HEK293 (cell line): ENCODE measurements around the gene PAEP.

Experiments used
- CTCF ChIA-PET: fragments of 350-600 bp; formaldehyde crosslinking; extraction: SDS; loops from one replicate; lab custom pipeline; 2021; ENCODE audit warnings: antibody characterized with exemption; lab: Yijun Ruan, JAX
- POLR2A ChIA-PET: fragments of 300-600 bp; formaldehyde crosslinking; extraction: SDS; loops from one replicate; lab custom pipeline; 2020; ENCODE audit warnings: antibody characterized with exemption, inconsistent platforms; lab: Yijun Ruan, JAX
- H3K27ac ChIP-seq: fragments of 200-500 bp; sonication (Bioruptor generic); 2 replicates; pipeline ENCODE4 v1.5.1; 2014; ENCODE audit warnings: low read depth, low read length, control low read depth, inconsistent platforms; ENCODE audit errors: extremely low read depth
- H3K36me3 ChIP-seq, 2 experiments: fragments of 200-500 bp in 1 of 2; sonication (Bioruptor generic) in 1 of 2; 1 replicate in 1 of 2; 2 replicates in 1 of 2; pipeline ENCODE4 v1.5.1; 2014 to 2017; ENCODE audit warnings: inconsistent platforms in 2 of 2, low read length in 2 of 2; ENCODE audit not compliant: control insufficient read depth in 2 of 2, insufficient read depth in 1 of 2
- H3K4me1 ChIP-seq: fragments of 200-500 bp; sonication (Bioruptor generic); 2 replicates; pipeline ENCODE4 v1.5.1; 2014; ENCODE audit warnings: mild to moderate bottlenecking, low read length, inconsistent platforms; ENCODE audit not compliant: control insufficient read depth, insufficient read depth
- H3K4me3 ChIP-seq: 2 replicates; pipeline ENCODE4 v1.5.1; 2011; ENCODE audit warnings: low read depth, mild to moderate bottlenecking, control low read depth, low read length, moderate library complexity
- H3K9me3 ChIP-seq: fragments of 200-500 bp; sonication (Bioruptor generic); 2 replicates; pipeline ENCODE4 v1.5.1; 2014; ENCODE audit warnings: low read depth, low read length, inconsistent platforms; ENCODE audit not compliant: control insufficient read depth, insufficient read depth
- EGR2 ChIP-seq: fragments of 450-650 bp; formaldehyde crosslinking; IDR thresholded peaks from 2 replicates; pipeline ENCODE4 v1.5.1; 2016; ENCODE audit warnings: low read depth, missing biosample characterization, missing genetic modification characterization
- GFI1B ChIP-seq: fragments of 450-650 bp; formaldehyde crosslinking; IDR thresholded peaks from 2 replicates; pipeline ENCODE4 v1.5.1; 2016; ENCODE audit warnings: missing biosample characterization, missing genetic modification characterization
- GLI4 ChIP-seq: fragments of 450-650 bp; formaldehyde crosslinking; IDR thresholded peaks from 2 replicates; pipeline ENCODE4 v1.5.1; 2016; ENCODE audit warnings: missing biosample characterization, missing genetic modification characterization
- HOXD13 ChIP-seq: sonication (generic); formaldehyde crosslinking; IDR thresholded peaks from 2 replicates; pipeline ENCODE4 v1.8.0; 2022; ENCODE audit warnings: missing genetic modification reagents, borderline replicate concordance
- KLF1 ChIP-seq: fragments of 450-650 bp; formaldehyde crosslinking; IDR thresholded peaks from 2 replicates; pipeline ENCODE4 v1.5.1; 2016; ENCODE audit warnings: missing biosample characterization, missing genetic modification characterization
- MEIS1 ChIP-seq: sonication (generic); formaldehyde crosslinking; IDR thresholded peaks from 2 replicates; pipeline ENCODE4 v1.8.1; 2022; ENCODE audit warnings: missing genetic modification reagents, mild to moderate bottlenecking, borderline replicate concordance
- MZF1 ChIP-seq: fragments of 450-650 bp; formaldehyde crosslinking; IDR thresholded peaks from 2 replicates; pipeline ENCODE4 v1.5.1; 2017; ENCODE audit warnings: missing biosample characterization, missing genetic modification characterization, borderline replicate concordance
- OVOL3 ChIP-seq: fragments of 450-650 bp; formaldehyde crosslinking; IDR thresholded peaks from 2 replicates; pipeline ENCODE4 v1.5.1; 2016; ENCODE audit warnings: missing biosample characterization, missing genetic modification characterization
- SCRT1 ChIP-seq: fragments of 450-650 bp; formaldehyde crosslinking; IDR thresholded peaks from 2 replicates; pipeline ENCODE4 v1.5.1; 2016; ENCODE audit warnings: missing biosample characterization, missing genetic modification characterization, borderline replicate concordance
- SCRT2 ChIP-seq: fragments of 450-650 bp; formaldehyde crosslinking; IDR thresholded peaks from 2 replicates; pipeline ENCODE4 v1.5.1; 2016; ENCODE audit warnings: missing biosample characterization, missing genetic modification characterization
- SETDB1 ChIP-seq: IDR thresholded peaks from one replicate; pipeline ENCODE4 v1.6.1; 2017; ENCODE audit warnings: mild to moderate bottlenecking, low read length, moderate library complexity, mixed read lengths; ENCODE audit not compliant: insufficient read length
- TRIM28 ChIP-seq: IDR thresholded peaks from 2 replicates; pipeline ENCODE4 v1.6.1; 2011; ENCODE audit warnings: low read length, control low read depth, borderline replicate concordance
- ZBTB21 ChIP-seq: fragments of 450-650 bp; formaldehyde crosslinking; IDR thresholded peaks from 2 replicates; pipeline ENCODE4 v1.5.1; 2017; ENCODE audit warnings: missing biosample characterization, missing genetic modification characterization
- ZEB2 ChIP-seq: fragments of 450-650 bp; formaldehyde crosslinking; IDR thresholded peaks from 2 replicates; pipeline ENCODE4 v1.5.1; 2016; ENCODE audit warnings: missing biosample characterization, missing genetic modification characterization
- ZFHX2 ChIP-seq: fragments of 450-650 bp; formaldehyde crosslinking; conservative IDR thresholded peaks from 2 replicates; pipeline ENCODE4 v1.5.1; 2016; ENCODE audit warnings: missing biosample characterization, missing genetic modification characterization
- ZNF132 ChIP-seq: fragments of 450-650 bp; formaldehyde crosslinking; IDR thresholded peaks from 2 replicates; pipeline ENCODE4 v1.5.1; 2017; ENCODE audit warnings: missing biosample characterization, missing genetic modification characterization, borderline replicate concordance
- ZNF175 ChIP-seq: fragments of 450-650 bp; formaldehyde crosslinking; IDR thresholded peaks from 2 replicates; pipeline ENCODE4 v1.5.1; 2016; ENCODE audit warnings: missing biosample characterization, missing genetic modification characterization
- ZNF214 ChIP-seq: fragments of 450-650 bp; formaldehyde crosslinking; IDR thresholded peaks from 2 replicates; pipeline ENCODE4 v1.5.1; 2017; ENCODE audit warnings: missing biosample characterization, mild to moderate bottlenecking, missing genetic modification characterization, borderline replicate concordance
- ZNF239 ChIP-seq: fragments of 450-650 bp; formaldehyde crosslinking; IDR thresholded peaks from 2 replicates; pipeline ENCODE4 v1.5.1; 2016; ENCODE audit warnings: missing biosample characterization, missing genetic modification characterization
- ZNF302 ChIP-seq: fragments of 450-650 bp; formaldehyde crosslinking; IDR thresholded peaks from 2 replicates; pipeline ENCODE4 v1.5.1; 2016; ENCODE audit warnings: missing biosample characterization, missing genetic modification characterization, low read depth
- ZNF311 ChIP-seq: fragments of 450-650 bp; formaldehyde crosslinking; IDR thresholded peaks from 2 replicates; pipeline ENCODE4 v1.5.1; 2017; ENCODE audit warnings: missing biosample characterization, missing genetic modification characterization, borderline replicate concordance
- ZNF335 ChIP-seq: fragments of 450-650 bp; formaldehyde crosslinking; conservative IDR thresholded peaks from 2 replicates; pipeline ENCODE4 v1.5.1; 2016; ENCODE audit warnings: missing biosample characterization, missing genetic modification characterization
- ZNF350 ChIP-seq: fragments of 450-650 bp; formaldehyde crosslinking; IDR thresholded peaks from 2 replicates; pipeline ENCODE4 v1.5.0; 2017; ENCODE audit warnings: missing biosample characterization, mild to moderate bottlenecking, missing genetic modification characterization
- ZNF391 ChIP-seq: fragments of 450-650 bp; formaldehyde crosslinking; IDR thresholded peaks from 2 replicates; pipeline ENCODE4 v1.5.1; 2016; ENCODE audit warnings: low read depth, missing biosample characterization, missing genetic modification characterization, borderline replicate concordance
- ZNF426 ChIP-seq: fragments of 450-650 bp; formaldehyde crosslinking; IDR thresholded peaks from 2 replicates; pipeline ENCODE4 v1.5.1; 2017; ENCODE audit warnings: missing biosample characterization, missing genetic modification characterization, mild to moderate bottlenecking, inconsistent platforms, moderate library complexity
- ZNF558 ChIP-seq: fragments of 450-650 bp; formaldehyde crosslinking; IDR thresholded peaks from 2 replicates; pipeline ENCODE4 v1.5.1; 2016; ENCODE audit warnings: missing biosample characterization, missing genetic modification characterization
- ZNF610 ChIP-seq: fragments of 450-650 bp; formaldehyde crosslinking; IDR thresholded peaks from 2 replicates; pipeline ENCODE4 v1.5.1; 2016; ENCODE audit warnings: missing biosample characterization, missing genetic modification characterization, borderline replicate concordance
- TF ChIP-seq, protein P1 (sequence below): fragments of 450-650 bp; formaldehyde crosslinking; IDR thresholded peaks from 2 replicates; pipeline ENCODE4 v1.5.1; 2016; ENCODE audit warnings: missing biosample characterization, missing genetic modification characterization
- TF ChIP-seq, protein P2 (sequence below): fragments of 450-650 bp; formaldehyde crosslinking; IDR thresholded peaks from 2 replicates; pipeline ENCODE4 v1.5.1; 2016; ENCODE audit warnings: missing biosample characterization, missing genetic modification characterization
- TF ChIP-seq, protein P3 (sequence below): fragments of 450-650 bp; formaldehyde crosslinking; IDR thresholded peaks from 2 replicates; pipeline ENCODE4 v1.5.1; 2017; ENCODE audit warnings: missing biosample characterization, missing genetic modification characterization
- TF ChIP-seq, protein P4 (sequence below): fragments of 450-650 bp; formaldehyde crosslinking; IDR thresholded peaks from 2 replicates; pipeline ENCODE4 v1.5.1; 2016; ENCODE audit warnings: missing biosample characterization, missing genetic modification characterization

Gene PAEP

DNA sequence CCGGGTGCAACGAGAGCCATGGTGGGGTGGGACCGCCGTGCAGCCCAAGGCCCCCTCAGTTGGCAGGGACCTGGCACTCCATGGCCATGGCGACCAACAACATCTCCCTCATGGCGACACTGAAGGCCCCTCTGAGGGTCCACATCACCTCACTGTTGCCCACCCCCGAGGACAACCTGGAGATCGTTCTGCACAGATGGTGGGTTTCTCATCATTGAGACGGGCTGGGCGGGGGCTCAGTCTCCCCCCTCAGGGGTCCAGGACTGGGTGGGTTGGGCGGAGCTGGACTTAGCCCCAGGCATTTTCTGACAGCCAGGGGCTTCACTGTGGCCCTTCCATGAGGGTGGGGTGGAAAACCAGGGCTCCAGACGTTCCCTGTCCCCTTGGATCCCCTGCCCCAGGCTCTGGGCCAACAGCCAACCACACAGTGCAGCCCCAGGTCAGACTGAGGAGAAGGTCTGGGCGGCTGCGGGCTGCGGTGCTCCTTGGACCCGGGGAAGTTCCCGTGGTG, 734 bp downstream of the PAEP start:
- CTCF ChIA-PET: no interaction called here

DNA sequence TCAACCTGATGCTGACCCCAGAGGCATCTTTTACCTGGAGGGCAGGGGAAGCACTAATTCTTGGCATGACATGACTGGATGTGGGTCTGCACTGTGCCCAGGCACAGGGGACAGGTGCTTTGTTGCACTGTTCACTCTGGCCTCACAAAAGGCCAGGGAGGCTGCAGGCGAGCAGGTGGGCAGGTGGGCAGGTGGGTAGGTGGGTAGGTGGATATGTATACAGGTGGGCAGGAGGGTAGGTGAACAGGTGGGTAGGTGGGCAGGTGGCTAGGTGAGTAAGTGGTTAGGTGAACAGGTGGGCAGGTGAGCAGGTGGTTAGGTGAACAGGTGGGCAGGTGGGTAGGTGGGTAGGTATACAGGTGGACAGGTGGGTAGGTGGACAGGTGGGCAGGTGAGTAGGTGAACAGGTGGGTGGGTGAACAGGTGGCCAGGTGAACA, 1.5 kb downstream of the PAEP start:
- Histone ChIP-seq H3K4me3 (no peak overlapping the region), H3K4me1 (no peaks in the 10 kb centered on the region), H3K27ac (no peak overlapping the region), H3K9me3 (no peaks in the 10 kb centered on the region), H3K36me3 (no peaks in the 10 kb centered on the region)
- POLR2A ChIA-PET: no interaction called here
- CTCF ChIA-PET: no interaction called here
- TF ChIP-seq ZNF610 (tag by site-specific recombination) (no peak), ZEB2 (tag by site-specific recombination) (peak; percentile 100), ZNF302 (tag by site-specific recombination) (no peak), EGR2 (tag by site-specific recombination) (peak; percentile 82), ZNF132 (tag by site-specific recombination) (no peak), ZBTB21 (no peak), TRIM28 (no peak), GFI1B (no peak), ZNF175 (tag by site-specific recombination) (no peak), ZNF335 (tag by site-specific recombination) (no peak), SCRT1 (tag by site-specific recombination) (peak; percentile 99), HOXD13 (no peak), ZFHX2 (tag by site-specific recombination) (peak; percentile 66), ZNF350 (no peak), SCRT2 (tag by site-specific recombination) (peak; percentile 96), KLF1 (tag by site-specific recombination) (no peak), ZNF311 (no peak), MEIS1 (CRISPR knock-in tag) (no peak), ZNF239 (no peak), ZNF391 (tag by site-specific recombination) (no peak), ZNF558 (no peak), ZNF426 (no peak), OVOL3 (tag by site-specific recombination) (no peak)
- TF ChIP-seq, protein P1, sequence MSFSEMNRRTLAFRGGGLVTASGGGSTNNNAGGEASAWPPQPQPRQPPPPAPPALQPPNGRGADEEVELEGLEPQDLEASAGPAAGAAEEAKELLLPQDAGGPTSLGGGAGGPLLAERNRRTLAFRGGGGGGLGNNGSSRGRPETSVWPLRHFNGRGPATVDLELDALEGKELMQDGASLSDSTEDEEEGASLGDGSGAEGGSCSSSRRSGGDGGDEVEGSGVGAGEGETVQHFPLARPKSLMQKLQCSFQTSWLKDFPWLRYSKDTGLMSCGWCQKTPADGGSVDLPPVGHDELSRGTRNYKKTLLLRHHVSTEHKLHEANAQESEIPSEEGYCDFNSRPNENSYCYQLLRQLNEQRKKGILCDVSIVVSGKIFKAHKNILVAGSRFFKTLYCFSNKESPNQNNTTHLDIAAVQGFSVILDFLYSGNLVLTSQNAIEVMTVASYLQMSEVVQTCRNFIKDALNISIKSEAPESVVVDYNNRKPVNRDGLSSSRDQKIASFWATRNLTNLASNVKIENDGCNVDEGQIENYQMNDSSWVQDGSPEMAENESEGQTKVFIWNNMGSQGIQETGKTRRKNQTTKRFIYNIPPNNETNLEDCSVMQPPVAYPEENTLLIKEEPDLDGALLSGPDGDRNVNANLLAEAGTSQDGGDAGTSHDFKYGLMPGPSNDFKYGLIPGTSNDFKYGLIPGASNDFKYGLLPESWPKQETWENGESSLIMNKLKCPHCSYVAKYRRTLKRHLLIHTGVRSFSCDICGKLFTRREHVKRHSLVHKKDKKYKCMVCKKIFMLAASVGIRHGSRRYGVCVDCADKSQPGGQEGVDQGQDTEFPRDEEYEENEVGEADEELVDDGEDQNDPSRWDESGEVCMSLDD (tag by site-specific recombination): no peak
- TF ChIP-seq, protein P2, sequence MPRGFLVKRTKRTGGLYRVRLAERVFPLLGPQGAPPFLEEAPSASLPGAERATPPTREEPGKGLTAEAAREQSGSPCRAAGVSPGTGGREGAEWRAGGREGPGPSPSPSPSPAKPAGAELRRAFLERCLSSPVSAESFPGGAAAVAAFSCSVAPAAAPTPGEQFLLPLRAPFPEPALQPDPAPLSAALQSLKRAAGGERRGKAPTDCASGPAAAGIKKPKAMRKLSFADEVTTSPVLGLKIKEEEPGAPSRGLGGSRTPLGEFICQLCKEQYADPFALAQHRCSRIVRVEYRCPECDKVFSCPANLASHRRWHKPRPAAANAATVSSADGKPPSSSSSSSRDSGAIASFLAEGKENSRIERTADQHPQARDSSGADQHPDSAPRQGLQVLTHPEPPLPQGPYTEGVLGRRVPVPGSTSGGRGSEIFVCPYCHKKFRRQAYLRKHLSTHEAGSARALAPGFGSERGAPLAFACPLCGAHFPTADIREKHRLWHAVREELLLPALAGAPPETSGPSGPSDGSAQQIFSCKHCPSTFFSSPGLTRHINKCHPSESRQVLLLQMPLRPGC (tag by site-specific recombination): no peak
- TF ChIP-seq, protein P3, sequence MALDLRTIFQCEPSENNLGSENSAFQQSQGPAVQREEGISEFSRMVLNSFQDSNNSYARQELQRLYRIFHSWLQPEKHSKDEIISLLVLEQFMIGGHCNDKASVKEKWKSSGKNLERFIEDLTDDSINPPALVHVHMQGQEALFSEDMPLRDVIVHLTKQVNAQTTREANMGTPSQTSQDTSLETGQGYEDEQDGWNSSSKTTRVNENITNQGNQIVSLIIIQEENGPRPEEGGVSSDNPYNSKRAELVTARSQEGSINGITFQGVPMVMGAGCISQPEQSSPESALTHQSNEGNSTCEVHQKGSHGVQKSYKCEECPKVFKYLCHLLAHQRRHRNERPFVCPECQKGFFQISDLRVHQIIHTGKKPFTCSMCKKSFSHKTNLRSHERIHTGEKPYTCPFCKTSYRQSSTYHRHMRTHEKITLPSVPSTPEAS: no peak
- TF ChIP-seq, protein P4, sequence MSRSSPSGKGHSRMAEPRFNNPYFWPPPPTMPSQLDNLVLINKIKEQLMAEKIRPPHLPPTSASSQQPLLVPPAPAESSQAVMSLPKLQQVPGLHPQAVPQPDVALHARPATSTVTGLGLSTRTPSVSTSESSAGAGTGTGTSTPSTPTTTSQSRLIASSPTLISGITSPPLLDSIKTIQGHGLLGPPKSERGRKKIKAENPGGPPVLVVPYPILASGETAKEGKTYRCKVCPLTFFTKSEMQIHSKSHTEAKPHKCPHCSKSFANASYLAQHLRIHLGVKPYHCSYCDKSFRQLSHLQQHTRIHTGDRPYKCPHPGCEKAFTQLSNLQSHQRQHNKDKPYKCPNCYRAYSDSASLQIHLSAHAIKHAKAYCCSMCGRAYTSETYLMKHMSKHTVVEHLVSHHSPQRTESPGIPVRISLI: no peak

More for the DNA sequence above, 734 bp downstream of the PAEP start:
- Histone ChIP-seq H3K4me1 (no peaks in the 10 kb centered on the region), H3K27ac (no peak overlapping the region), H3K9me3 (no peaks in the 10 kb centered on the region), H3K36me3 (no peaks in the 10 kb centered on the region), H3K4me3 (no peak overlapping the region)
- POLR2A ChIA-PET: no interaction called here
- TF ChIP-seq SETDB1 (no peak), MZF1 (tag by site-specific recombination) (no peak), GLI4 (no peak), ZNF214 (tag by site-specific recombination) (no peak)
